NCI-H82 treated with DMSO at 0.1 percent for 48 hours (cell line): ENCODE measurements around the gene SPR.

Experiments used
- DNase-seq: peaks from one replicate; lab custom pipeline; 2025; ENCODE audit not compliant: unreplicated experiment; lab: John Stamatoyannopoulos, UW

SPR gene

GRCh38 chr2:72887032-72887739, at the start of gene SPR:
TSS of gene SPR (plus strand) at chr2:72887408. CDS start at chr2:72887433, 25 bp downstream.
- DNase-seq: no peak

- DNase-seq: no peak
Measured at GRCh38 chr2:72840066-72840465, 47.1 kb upstream of the SPR start.

- no peak for DNase-seq
Measured at GRCh38 chr2:72841462-72842125, 45.6 kb upstream of the SPR start.

- no peak for DNase-seq
Measured at GRCh38 chr2:72843301-72843700, 43.9 kb upstream of the SPR start.

GRCh38 chr2:72846171-72847095, 40.8 kb upstream of the SPR start:
- no peak for DNase-seq

GRCh38 chr2:72847534-72848315, 39.5 kb upstream of the SPR start:
- peak; percentile 82 for DNase-seq

GRCh38 chr2:72848436-72849137, 38.6 kb upstream of the SPR start:
- DNase-seq: no peak

- DNase-seq: no peak
Measured at GRCh38 chr2:72849138-72849462, 38.1 kb upstream of the SPR start.

GRCh38 chr2:72851333-72851732, 35.9 kb upstream of the SPR start:
- DNase-seq: no peak

GRCh38 chr2:72859831-72860262, 27.4 kb upstream of the SPR start:
- DNase-seq: peak; percentile 17

GRCh38 chr2:72862239-72862988, 24.8 kb upstream of the SPR start:
- DNase-seq: peak; percentile 49

GRCh38 chr2:72863046-72863445, 24.2 kb upstream of the SPR start:
- DNase-seq: no peak

- DNase-seq: no peak
Measured at GRCh38 chr2:72864500-72864899, 22.7 kb upstream of the SPR start.

- DNase-seq: no peak
Measured at GRCh38 chr2:72871060-72871459, 16.1 kb upstream of the SPR start.

GRCh38 chr2:72871880-72872279, 15.3 kb upstream of the SPR start:
- no peak for DNase-seq

- DNase-seq: no peak
Measured at GRCh38 chr2:72883356-72883962, 3.7 kb upstream of the SPR start.

- no peak for DNase-seq
Measured at GRCh38 chr2:72886505-72887031, 640 bp upstream of the SPR start.

GRCh38 chr2:72887740-72888437, 681 bp downstream of the SPR start:
- peak; percentile 68 for DNase-seq
